ENCODE results near the gene SLC6A5. TPM values are rescaled to one million over a fixed set of nuclear protein-coding genes. Genes with fewer than 3 reads are reported as not detected.

The SLC6A5 gene
- total and polyA plus RNA-seq, 2 of the 4 experiments (the other 2 are of a cell fraction): not detected

DNA sequence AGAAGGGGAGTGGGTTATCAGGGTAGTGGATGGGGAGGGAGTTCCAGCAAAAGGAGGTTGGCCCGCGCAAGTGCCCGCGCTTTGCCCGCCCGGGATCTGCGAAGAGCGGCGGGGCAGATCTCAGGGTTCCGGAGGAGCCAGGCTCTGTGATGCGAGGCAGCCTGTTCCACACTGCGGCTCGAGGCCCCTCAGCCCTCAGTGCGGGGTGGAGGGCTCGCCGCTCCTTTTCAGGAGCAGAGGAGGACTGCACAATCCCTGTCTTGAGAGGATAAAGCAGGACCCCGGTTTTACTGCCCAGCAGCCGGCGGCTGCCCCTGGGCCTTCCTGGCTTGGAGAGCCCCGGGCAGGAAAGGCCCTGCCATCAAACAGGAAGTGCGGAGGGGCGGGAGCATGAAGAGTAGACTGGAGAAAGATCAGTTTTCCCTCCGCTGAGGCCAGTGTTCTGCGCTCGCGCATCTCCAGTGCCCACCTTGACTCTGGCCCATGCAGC, 6.2 kb downstream of the SLC6A5 start:
- Histone ChIP-seq H3K9ac (ENCODE audit: low read depth, low read length) (no peak overlapping the region), H2BK15ac (ENCODE audit: low read depth, low read length) (no peak overlapping the region), H3K36me3 (ENCODE audit: control insufficient read depth, insufficient read depth, low read length) (no peaks in the 10 kb centered on the region), H3K4me2 (ENCODE audit: low read depth, low read length) (no peak overlapping the region), H2BK5ac (ENCODE audit: low read depth, low read length, poor library complexity, severe bottlenecking) (no peak overlapping the region), H3K27me3 (ENCODE audit: control insufficient read depth, insufficient read depth, low read length) (peaks cover 63% of the 10 kb centered on the region), H4K5ac (ENCODE audit: low read depth, low read length) (no peak overlapping the region), H2BK120ac (ENCODE audit: low read depth, low read length) (no peak overlapping the region), H3K79me1 (ENCODE audit: low read depth in 1 of 2, low read length in 2 of 2) (no peaks in the 10 kb centered on the region), H3K23ac (ENCODE audit: low read depth, low read length) (no peak overlapping the region), H2AK5ac (ENCODE audit: low read depth, low read length) (no peak overlapping the region), H3K27ac (ENCODE audit: insufficient read depth, low read length) (no peak overlapping the region), H3K9me1 (ENCODE audit: insufficient read depth, low read length) (no peaks in the 10 kb centered on the region), H3K4me1 (ENCODE audit: control insufficient read depth, insufficient read depth, low read length) (no peaks in the 10 kb centered on the region), H4K91ac (ENCODE audit: insufficient read depth, low read depth, low read length) (no peak overlapping the region), H2BK20ac (ENCODE audit: low read depth, low read length) (no peak overlapping the region), H4K20me1 (ENCODE audit: insufficient read depth, low read length) (no peaks in the 10 kb centered on the region), H3K18ac (ENCODE audit: low read depth, low read length) (no peak overlapping the region), H3K9me3 (ENCODE audit: control insufficient read depth, insufficient read depth, low read length) (no peaks in the 10 kb centered on the region), H3K4me3 (ENCODE audit: insufficient read depth, low read depth, low read length) (no peak overlapping the region), H2AK9ac (replicated peaks; ENCODE audit: low read depth, low read length, poor library complexity) (no peak overlapping the region), H2AFZ (replicated peaks; ENCODE audit: low read length, poor library complexity) (no peak overlapping the region), H3K4ac (ENCODE audit: low read depth, low read length) (no peak overlapping the region), H3K56ac (ENCODE audit: extremely low read depth, insufficient read depth, low read length) (no peak overlapping the region), H4K8ac (ENCODE audit: low read depth in 2 of 2, low read length in 2 of 2) (no peak overlapping the region), H3K14ac (replicated peaks; ENCODE audit: low read depth, low read length) (no peak overlapping the region)
- no peak for TF ChIP-seq RAD21 (IDR thresholded peaks at IDR 0.05; ENCODE audit: low read length)
- no peak for TF ChIP-seq RCOR1 (IDR thresholded peaks at IDR 0.05; ENCODE audit: insufficient replicate concordance, low read length)
- no peak for TF ChIP-seq CHD1 (IDR thresholded peaks at IDR 0.05; ENCODE audit: low read depth, low read length)
- TF ChIP-seq POLR2A (IDR thresholded peaks at IDR 0.05; ENCODE audit: low read depth, low read length): no peak
- TF ChIP-seq NFE2L2 (IDR thresholded peaks at IDR 0.05; ENCODE audit: low read depth, low read length): no peak
- TF ChIP-seq MXI1 (IDR thresholded peaks at IDR 0.05; ENCODE audit: borderline replicate concordance, low read depth, low read length): no peak
- TF ChIP-seq SMC3 (IDR thresholded peaks at IDR 0.05; ENCODE audit: low read depth, low read length): no peak
- no peak for TF ChIP-seq BHLHE40 (IDR thresholded peaks at IDR 0.05; ENCODE audit: low read depth, low read length)
- TF ChIP-seq RFX5 (IDR thresholded peaks at IDR 0.05; ENCODE audit: low read depth, low read length): no peak
- TF ChIP-seq, protein P1, sequence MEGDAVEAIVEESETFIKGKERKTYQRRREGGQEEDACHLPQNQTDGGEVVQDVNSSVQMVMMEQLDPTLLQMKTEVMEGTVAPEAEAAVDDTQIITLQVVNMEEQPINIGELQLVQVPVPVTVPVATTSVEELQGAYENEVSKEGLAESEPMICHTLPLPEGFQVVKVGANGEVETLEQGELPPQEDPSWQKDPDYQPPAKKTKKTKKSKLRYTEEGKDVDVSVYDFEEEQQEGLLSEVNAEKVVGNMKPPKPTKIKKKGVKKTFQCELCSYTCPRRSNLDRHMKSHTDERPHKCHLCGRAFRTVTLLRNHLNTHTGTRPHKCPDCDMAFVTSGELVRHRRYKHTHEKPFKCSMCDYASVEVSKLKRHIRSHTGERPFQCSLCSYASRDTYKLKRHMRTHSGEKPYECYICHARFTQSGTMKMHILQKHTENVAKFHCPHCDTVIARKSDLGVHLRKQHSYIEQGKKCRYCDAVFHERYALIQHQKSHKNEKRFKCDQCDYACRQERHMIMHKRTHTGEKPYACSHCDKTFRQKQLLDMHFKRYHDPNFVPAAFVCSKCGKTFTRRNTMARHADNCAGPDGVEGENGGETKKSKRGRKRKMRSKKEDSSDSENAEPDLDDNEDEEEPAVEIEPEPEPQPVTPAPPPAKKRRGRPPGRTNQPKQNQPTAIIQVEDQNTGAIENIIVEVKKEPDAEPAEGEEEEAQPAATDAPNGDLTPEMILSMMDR (conservative IDR thresholded peaks at IDR 0.05; ENCODE audit: low read depth, low read length): no peak
- TF ChIP-seq USF2 (IDR thresholded peaks at IDR 0.05; ENCODE audit: low read depth, low read length): no peak
- no peak for TF ChIP-seq CEBPB (IDR thresholded peaks at IDR 0.05; ENCODE audit: low read depth, low read length)
- TF ChIP-seq, protein P2, sequence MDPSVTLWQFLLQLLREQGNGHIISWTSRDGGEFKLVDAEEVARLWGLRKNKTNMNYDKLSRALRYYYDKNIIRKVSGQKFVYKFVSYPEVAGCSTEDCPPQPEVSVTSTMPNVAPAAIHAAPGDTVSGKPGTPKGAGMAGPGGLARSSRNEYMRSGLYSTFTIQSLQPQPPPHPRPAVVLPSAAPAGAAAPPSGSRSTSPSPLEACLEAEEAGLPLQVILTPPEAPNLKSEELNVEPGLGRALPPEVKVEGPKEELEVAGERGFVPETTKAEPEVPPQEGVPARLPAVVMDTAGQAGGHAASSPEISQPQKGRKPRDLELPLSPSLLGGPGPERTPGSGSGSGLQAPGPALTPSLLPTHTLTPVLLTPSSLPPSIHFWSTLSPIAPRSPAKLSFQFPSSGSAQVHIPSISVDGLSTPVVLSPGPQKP (IDR thresholded peaks at IDR 0.05; ENCODE audit: borderline replicate concordance, low read depth, low read length): no peak
- no peak for TF ChIP-seq MAZ (IDR thresholded peaks at IDR 0.05; ENCODE audit: borderline replicate concordance, low read depth, low read length)
- TF ChIP-seq FOS (IDR thresholded peaks at IDR 0.05; ENCODE audit: low read depth, low read length): no peak
- TF ChIP-seq MAFK (IDR thresholded peaks at IDR 0.05; ENCODE audit: low read depth, low read length): no peak
- 12% methylated on average over 11 of the region's 26 CpGs; no CpG with 5 or more reads in 1 of the 2 experiments for WGBS, 2 experiments (ENCODE audit: extremely low coverage in 2 of 2, insufficient read length in 1 of 2)
- BruUV-seq (replicated peaks): no TSS peak
- in situ Hi-C loops (cut with MboI; ENCODE audit: low sequenced_read_pairs): loop anchor here (5.0 to 25.0 kb wide), 2 partner anchors 213 to 668 kb away; no protein-coding TSS in a partner anchor
- no peak for DNase-seq
- POLR2A ChIA-PET (ENCODE audit: unreplicated experiment): no interaction called here
- dilution Hi-C loops (cut with HindIII; ENCODE audit: low sequenced_read_pairs, unreplicated experiment): no loop called here
- no peak for ATAC-seq (ENCODE audit: low read depth)
- CTCF ChIA-PET: no interaction called here
- intact Hi-C loops (cut with micrococcal nuclease): no loop called here

Data from IMR-90 (cell line).